ENCODE data around the gene PRKAB2.
"Not testable (repeated sequence)": the region's sequence is repeated elsewhere in the genome, so short reads cannot be mapped to it uniquely, and the experiment has no call there.

The PRKAB2 gene

DNA sequence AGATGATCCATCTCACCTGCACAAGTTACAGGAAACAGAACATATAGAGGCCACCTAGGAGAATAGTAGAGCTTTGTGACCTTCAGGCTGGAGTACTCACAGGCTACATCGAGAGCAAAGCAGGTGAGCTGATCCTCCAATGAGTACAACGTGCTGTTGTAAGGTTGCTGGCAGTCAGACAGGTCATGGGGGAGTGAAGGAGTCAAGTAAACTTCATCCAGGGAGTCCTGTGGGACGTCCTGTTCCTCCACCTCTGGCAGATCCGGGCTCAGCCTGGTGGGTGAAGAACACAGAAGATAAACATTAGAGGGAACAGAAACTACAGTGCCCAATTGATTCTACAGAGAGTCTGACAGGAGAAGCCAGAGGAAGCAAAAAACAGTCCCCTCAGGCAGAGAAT, 62.5 kb downstream of the PRKAB2 start:
- DNase-seq = no peak

DNA sequence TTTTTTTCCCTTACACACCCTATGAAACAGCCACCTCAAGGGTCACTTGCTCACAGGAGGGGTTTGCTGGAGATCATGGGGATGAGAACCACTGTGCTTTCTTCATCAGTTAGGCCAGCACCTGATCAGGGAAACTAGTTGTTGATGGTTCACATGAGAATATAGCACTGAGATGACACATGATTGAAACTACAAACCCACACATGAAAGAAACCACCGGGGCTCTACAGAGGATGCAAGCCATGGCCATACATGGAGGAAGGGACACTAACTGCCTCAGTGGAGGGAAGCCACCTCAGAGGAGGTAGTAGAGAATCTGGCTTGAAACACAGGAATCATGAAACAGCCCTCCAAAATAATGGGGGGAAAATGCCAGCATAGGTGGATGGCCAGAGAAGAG, 63.2 kb downstream of the PRKAB2 start:
- no peak for DNase-seq

DNA sequence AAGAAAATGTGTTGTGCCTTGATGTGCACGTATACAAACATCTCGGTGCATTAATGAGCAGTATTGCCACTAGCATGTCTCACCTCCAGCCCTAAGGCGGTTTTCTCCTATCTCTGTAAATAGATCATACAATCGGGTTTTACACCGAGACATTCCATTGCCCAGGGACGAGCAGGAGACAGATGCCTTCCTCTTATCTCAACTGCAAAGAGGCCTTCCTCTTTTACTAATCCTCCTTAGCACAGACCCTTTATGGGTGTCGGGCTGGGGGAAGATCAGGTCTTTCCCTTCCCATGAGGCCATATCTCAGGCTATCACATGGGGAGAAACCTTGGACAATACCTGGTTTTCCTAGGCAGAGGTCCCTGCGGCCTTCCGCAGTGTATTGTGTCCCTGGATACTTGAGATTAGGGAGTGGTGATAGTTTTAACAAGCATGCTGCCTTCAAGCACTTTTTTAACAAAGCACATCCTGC, 65.8 kb downstream of the PRKAB2 start:
- not testable (repeated sequence) for DNase-seq

DNA sequence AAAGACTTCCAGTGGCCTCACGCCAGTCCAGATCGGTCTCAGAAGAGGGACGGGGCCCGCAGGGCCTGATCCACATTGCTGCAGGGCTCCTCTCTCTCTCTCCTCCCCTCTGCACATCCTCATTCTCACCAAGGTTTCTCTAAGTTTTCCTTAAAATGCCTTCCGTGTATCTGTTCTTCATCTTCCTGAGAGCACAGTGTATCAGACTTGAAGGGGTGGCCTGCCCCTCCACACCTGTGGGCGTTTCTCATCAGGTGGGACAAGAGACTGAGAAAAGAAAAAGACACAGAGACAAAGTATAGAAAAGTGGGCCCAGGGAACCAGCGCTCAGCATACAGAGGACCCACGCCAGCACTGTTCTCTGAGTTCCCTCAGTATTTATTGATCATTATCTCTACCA, 66.4 kb downstream of the PRKAB2 start:
- DNase-seq = no peak
